Neural progenitor cell (in vitro differentiated cells): ENCODE data around the gene POFUT2. TPM values are rescaled to one million over a fixed set of nuclear protein-coding genes. Genes with fewer than 3 reads are reported as not detected.
A peak's percentile ranks its signal among the peaks of the same experiment; 100 is the strongest.

Experiments
- DNase-seq: peaks from one replicate; pipeline ENCODE4 v3.0.0-alpha.2; 2016; ENCODE audit warnings: low spot score
- H2AFZ ChIP-seq: fragments of 200-600 bp; sonication (generic); replicated peaks from 2 replicates; pipeline ENCODE4 v1.6.1; 2016; ENCODE audit warnings: antibody characterized with exemption
- H3F3A ChIP-seq: fragments of 200-600 bp; sonication (generic); 2 replicates; pipeline ENCODE4 v1.6.1; 2016; ENCODE audit warnings: antibody characterized with exemption, low read depth
- H3K27ac ChIP-seq: fragments of 200-600 bp; sonication (generic); 2 replicates; pipeline ENCODE4 v1.5.1; 2016; ENCODE audit warnings: mild to moderate bottlenecking
- H3K27me3 ChIP-seq: fragments of 200-600 bp; sonication (generic); 2 replicates; pipeline ENCODE4 v1.6.1; 2016; ENCODE audit warnings: mild to moderate bottlenecking, moderate library complexity
- H3K36me3 ChIP-seq: fragments of 200-600 bp; sonication (generic); 2 replicates; pipeline ENCODE4 v1.5.1; 2016
- H3K4me1 ChIP-seq: fragments of 200-600 bp; sonication (generic); 2 replicates; pipeline ENCODE4 v1.6.1; 2016; ENCODE audit warnings: mixed run types
- H3K4me2 ChIP-seq: fragments of 200-600 bp; sonication (generic); 2 replicates; pipeline ENCODE4 v1.6.1; 2016
- H3K4me3 ChIP-seq: fragments of 200-600 bp; sonication (generic); 2 replicates; pipeline ENCODE4 v1.5.1; 2016
- H3K79me2 ChIP-seq: fragments of 200-600 bp; sonication (generic); 2 replicates; pipeline ENCODE4 v1.6.1; 2016; ENCODE audit warnings: low read depth
- H3K9ac ChIP-seq: fragments of 200-600 bp; sonication (generic); 2 replicates; pipeline ENCODE4 v1.6.1; 2016
- H3K9me3 ChIP-seq: fragments of 200-600 bp; sonication (generic); 2 replicates; pipeline ENCODE4 v1.5.1; 2016; ENCODE audit warnings: low read depth
- H4K20me1 ChIP-seq: fragments of 200-600 bp; sonication (generic); 2 replicates; pipeline ENCODE4 v1.6.1; 2016; ENCODE audit warnings: low read depth
- H3K27ac Mint-ChIP-seq: 3 replicates; pipeline ENCODE4 v1.8.0; 2021; ENCODE audit warnings: mixed read lengths
- H3K27me3 Mint-ChIP-seq: 2 replicates; pipeline ENCODE4 v1.8.0; 2022; ENCODE audit warnings: low read depth, mild to moderate bottlenecking, inconsistent platforms, moderate library complexity, mixed read lengths; ENCODE audit not compliant: insufficient read depth
- H3K36me3 Mint-ChIP-seq: 3 replicates; pipeline ENCODE4 v1.8.0; 2021; ENCODE audit warnings: mixed read lengths
- H3K4me1 Mint-ChIP-seq: 3 replicates; pipeline ENCODE4 v1.8.0; 2021; ENCODE audit warnings: mixed read lengths
- H3K4me3 Mint-ChIP-seq: 3 replicates; pipeline ENCODE4 v1.8.0; 2021; ENCODE audit warnings: mild to moderate bottlenecking, moderate library complexity, mixed read lengths
- H3K9me3 Mint-ChIP-seq: 3 replicates; pipeline ENCODE4 v1.8.0; 2020; ENCODE audit warnings: mixed read lengths
- CTCF ChIP-seq: fragments of 200-600 bp; sonication (generic); IDR thresholded peaks from 2 replicates; pipeline ENCODE4 v1.5.1; 2017; ENCODE audit warnings: antibody characterized with exemption, mild to moderate bottlenecking
- EZH2 ChIP-seq: fragments of 200-600 bp; sonication (generic); IDR thresholded peaks from 2 replicates; pipeline ENCODE4 v1.6.1; 2017; ENCODE audit warnings: antibody characterized with exemption, mild to moderate bottlenecking, moderate library complexity
- EZH2phosphoT487 ChIP-seq: fragments of 200-600 bp; sonication (generic); IDR thresholded peaks from 2 replicates; pipeline ENCODE4 v1.6.1; 2017; ENCODE audit warnings: antibody characterized with exemption
- total RNA-seq: library from RNA; depleted of rRNA; stranded (reverse); fragments of >200 nt; gene quantifications from 2 replicates; pipeline ENCODE4 v1.2.3, GENCODE V29; 2015; ENCODE audit warnings: low replicate concordance

Gene POFUT2
- total RNA-seq, 1 donor from 2014 or later: 28.5 TPM

GRCh38 chr21:45320261-45321025 lies 32.7 kb upstream of the POFUT2 start:
- Histone ChIP-seq H3K4me2 (no peak overlapping the region), H2AFZ (no peak overlapping the region), H3K4me3 (no peak overlapping the region), H3F3A (no peaks in the 10 kb centered on the region), H3K79me2 (no peaks in the 10 kb centered on the region), H4K20me1 (no peaks in the 10 kb centered on the region), H3K36me3 (no peaks in the 10 kb centered on the region), H3K27me3 (no peaks in the 10 kb centered on the region), H3K4me1 (peaks cover 14% of the 10 kb centered on the region), H3K9me3 (no peaks in the 10 kb centered on the region), H3K27ac (no peak overlapping the region), H3K9ac (no peak overlapping the region)
- TF ChIP-seq CTCF: no peak
- no peak for TF ChIP-seq EZH2phosphoT487
- no peak for TF ChIP-seq EZH2
- Mint-ChIP-seq H3K4me3 (no peak overlapping the region), H3K36me3 (no peaks in the 10 kb centered on the region), H3K27ac (peak overlapping the region; percentile 17), H3K4me1 (peaks cover 12% of the 10 kb centered on the region), H3K9me3 (peaks cover 3% of the 10 kb centered on the region), H3K27me3 (peaks cover 4% of the 10 kb centered on the region)
- DNase-seq: no peak

GRCh38 chr21:45319461-45320211 lies 31.9 kb upstream of the POFUT2 start:
- Histone ChIP-seq H3K4me2 (no peak overlapping the region), H3K4me1 (peaks cover 14% of the 10 kb centered on the region), H3K27ac (no peak overlapping the region), H3K36me3 (no peaks in the 10 kb centered on the region), H4K20me1 (no peaks in the 10 kb centered on the region), H3K79me2 (no peaks in the 10 kb centered on the region), H2AFZ (no peak overlapping the region), H3K27me3 (no peaks in the 10 kb centered on the region), H3K9me3 (no peaks in the 10 kb centered on the region), H3K4me3 (no peak overlapping the region), H3F3A (no peaks in the 10 kb centered on the region), H3K9ac (no peak overlapping the region)
- Mint-ChIP-seq H3K4me3 (peak overlapping the region; percentile 64), H3K4me1 (peaks cover 12% of the 10 kb centered on the region), H3K27me3 (peaks cover 3% of the 10 kb centered on the region), H3K36me3 (no peaks in the 10 kb centered on the region), H3K27ac (peak overlapping the region; percentile 17), H3K9me3 (peaks cover 7% of the 10 kb centered on the region)
- DNase-seq: no peak
- no peak for TF ChIP-seq EZH2phosphoT487
- TF ChIP-seq EZH2: no peak
- no peak for TF ChIP-seq CTCF

- peaks cover 9% of the 10 kb centered on the region for H3K9me3 Mint-ChIP-seq
- Histone ChIP-seq H3K9me3 (no peaks in the 10 kb centered on the region), H3K4me1 (peaks cover 11% of the 10 kb centered on the region), H3K27ac (no peak overlapping the region), H3K36me3 (no peaks in the 10 kb centered on the region), H3K4me3 (no peak overlapping the region), H3K79me2 (no peaks in the 10 kb centered on the region), H3F3A (no peaks in the 10 kb centered on the region), H2AFZ (no peak overlapping the region), H4K20me1 (no peaks in the 10 kb centered on the region), H3K9ac (no peak overlapping the region), H3K4me2 (no peak overlapping the region), H3K27me3 (no peaks in the 10 kb centered on the region)
- no peak for TF ChIP-seq EZH2
- TF ChIP-seq CTCF: no peak
- TF ChIP-seq EZH2phosphoT487: no peak
- H3K27ac Mint-ChIP-seq: peak overlapping the region; percentile 93
- peaks cover 12% of the 10 kb centered on the region for H3K4me1 Mint-ChIP-seq
- peak overlapping the region; percentile 64 for H3K4me3 Mint-ChIP-seq
- DNase-seq: no peak
- no peaks in the 10 kb centered on the region for H3K27me3 Mint-ChIP-seq
- H3K36me3 Mint-ChIP-seq: no peaks in the 10 kb centered on the region
These were observed 31.1 kb upstream of the POFUT2 start for GRCh38 chr21:45318556-45319404.
